ENCODE results near the gene DGAT2.
"Not testable (repeated sequence)": the region's sequence is repeated elsewhere in the genome, so short reads cannot be mapped to it uniquely, and the experiment has no call there.

GRCh38 chr11:75748729-75749273, 19.8 kb upstream of the DGAT2 start:
- TF ChIP-seq, protein P1, sequence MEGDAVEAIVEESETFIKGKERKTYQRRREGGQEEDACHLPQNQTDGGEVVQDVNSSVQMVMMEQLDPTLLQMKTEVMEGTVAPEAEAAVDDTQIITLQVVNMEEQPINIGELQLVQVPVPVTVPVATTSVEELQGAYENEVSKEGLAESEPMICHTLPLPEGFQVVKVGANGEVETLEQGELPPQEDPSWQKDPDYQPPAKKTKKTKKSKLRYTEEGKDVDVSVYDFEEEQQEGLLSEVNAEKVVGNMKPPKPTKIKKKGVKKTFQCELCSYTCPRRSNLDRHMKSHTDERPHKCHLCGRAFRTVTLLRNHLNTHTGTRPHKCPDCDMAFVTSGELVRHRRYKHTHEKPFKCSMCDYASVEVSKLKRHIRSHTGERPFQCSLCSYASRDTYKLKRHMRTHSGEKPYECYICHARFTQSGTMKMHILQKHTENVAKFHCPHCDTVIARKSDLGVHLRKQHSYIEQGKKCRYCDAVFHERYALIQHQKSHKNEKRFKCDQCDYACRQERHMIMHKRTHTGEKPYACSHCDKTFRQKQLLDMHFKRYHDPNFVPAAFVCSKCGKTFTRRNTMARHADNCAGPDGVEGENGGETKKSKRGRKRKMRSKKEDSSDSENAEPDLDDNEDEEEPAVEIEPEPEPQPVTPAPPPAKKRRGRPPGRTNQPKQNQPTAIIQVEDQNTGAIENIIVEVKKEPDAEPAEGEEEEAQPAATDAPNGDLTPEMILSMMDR (IDR thresholded peaks at IDR 0.05) = not testable (repeated sequence)
- TF ChIP-seq POLR2A (IDR thresholded peaks at IDR 0.05) = not testable (repeated sequence)

Measured in body of pancreas (tissue), 4 donors.